Parathyroid adenoma (tissue), 2 donors: ENCODE measurements around the gene SRSF12.

Experiments
- H2AFZ ChIP-seq: fragments of 300-600 bp; sonication (generic); one replicate; pipeline ENCODE4 v1.7.0; 2017; ENCODE audit warnings: antibody characterized with exemption, mild to moderate bottlenecking
- H3K27ac ChIP-seq: fragments of 300-600 bp; sonication (generic); one replicate; pipeline ENCODE4 v1.7.0; 2017
- H3K27me3 ChIP-seq: fragments of 300-600 bp; sonication (generic); one replicate; pipeline ENCODE4 v1.7.0; 2017; ENCODE audit warnings: low read length; ENCODE audit not compliant: control insufficient read depth, insufficient read depth
- H3K36me3 ChIP-seq: fragments of 300-600 bp; sonication (generic); one replicate; pipeline ENCODE4 v1.7.0; 2017; ENCODE audit warnings: low read length; ENCODE audit not compliant: control insufficient read depth, insufficient read depth
- H3K4me1 ChIP-seq: fragments of 300-600 bp; sonication (generic); one replicate; pipeline ENCODE4 v1.7.0; 2017; ENCODE audit warnings: control low read depth
- H3K4me2 ChIP-seq: fragments of 300-600 bp; sonication (generic); one replicate; pipeline ENCODE4 v1.7.0; 2017; ENCODE audit warnings: low read length
- H3K4me3 ChIP-seq: fragments of 300-600 bp; sonication (generic); one replicate; pipeline ENCODE4 v1.7.0; 2017; ENCODE audit warnings: low read depth, low read length
- H3K79me2 ChIP-seq: fragments of 300-600 bp; sonication (generic); one replicate; pipeline ENCODE4 v1.7.0; 2017; ENCODE audit warnings: control low read depth
- H3K9ac ChIP-seq: fragments of 300-600 bp; sonication (generic); one replicate; pipeline ENCODE4 v1.7.0; 2017; ENCODE audit warnings: mild to moderate bottlenecking
- H3K9me3 ChIP-seq: fragments of 300-600 bp; sonication (generic); one replicate; pipeline ENCODE4 v1.7.0; 2017; ENCODE audit warnings: low read length; ENCODE audit not compliant: control insufficient read depth
- CTCF ChIP-seq: fragments of 300-600 bp; sonication (generic); IDR thresholded peaks from one replicate; pipeline ENCODE4 v1.7.0; 2017; ENCODE audit warnings: antibody characterized with exemption, mild to moderate bottlenecking
- donor health status: primary hyperparathyroidism.

The SRSF12 gene

GRCh38 chr6:89058627-89059026 is 59.2 kb downstream of the SRSF12 start:
- Histone ChIP-seq H3K27ac (no peak overlapping the region), H3K9me3 (no peaks in the 10 kb centered on the region)

GRCh38 chr6:89057759-89058158 is 60.1 kb downstream of the SRSF12 start:
- Histone ChIP-seq H3K9me3 (no peaks in the 10 kb centered on the region), H3K27ac (no peak overlapping the region), H3K9ac (no peak overlapping the region), H3K4me2 (no peak overlapping the region), H3K36me3 (no peaks in the 10 kb centered on the region), H2AFZ (no peak overlapping the region), H3K4me3 (no peak overlapping the region), H3K4me1 (no peaks in the 10 kb centered on the region), H3K79me2 (no peaks in the 10 kb centered on the region), H3K27me3 (no peaks in the 10 kb centered on the region)
- no peak for TF ChIP-seq CTCF

More at GRCh38 chr6:89058627-89059026, 59.2 kb downstream of the SRSF12 start:
- Histone ChIP-seq H2AFZ (no peak overlapping the region), H3K36me3 (no peaks in the 10 kb centered on the region), H3K4me3 (no peak overlapping the region), H3K9ac (no peak overlapping the region), H3K4me1 (no peaks in the 10 kb centered on the region), H3K4me2 (no peak overlapping the region), H3K79me2 (no peaks in the 10 kb centered on the region), H3K27me3 (no peaks in the 10 kb centered on the region)
- no peak for TF ChIP-seq CTCF

- Histone ChIP-seq H3K4me1 (no peaks in the 10 kb centered on the region), H3K36me3 (no peaks in the 10 kb centered on the region), H3K9me3 (no peaks in the 10 kb centered on the region), H3K27ac (no peak overlapping the region), H3K27me3 (no peaks in the 10 kb centered on the region), H2AFZ (no peak overlapping the region), H3K79me2 (no peaks in the 10 kb centered on the region), H3K4me2 (no peak overlapping the region), H3K4me3 (no peak overlapping the region), H3K9ac (no peak overlapping the region)
- TF ChIP-seq CTCF = no peak
Observed at GRCh38 chr6:89054208-89054607, 63.7 kb downstream of the SRSF12 start.

GRCh38 chr6:89051676-89052075 is 66.2 kb downstream of the SRSF12 start:
- H3K9me3 ChIP-seq = no peaks in the 10 kb centered on the region
- no peak for TF ChIP-seq CTCF
- H3K79me2 ChIP-seq = no peaks in the 10 kb centered on the region
- no peak overlapping the region for H3K27ac ChIP-seq
- no peak overlapping the region for H2AFZ ChIP-seq
- no peak overlapping the region for H3K4me3 ChIP-seq
- H3K27me3 ChIP-seq = no peaks in the 10 kb centered on the region
- no peak overlapping the region for H3K9ac ChIP-seq
- no peaks in the 10 kb centered on the region for H3K4me1 ChIP-seq
- no peak overlapping the region for H3K4me2 ChIP-seq
- H3K36me3 ChIP-seq = no peaks in the 10 kb centered on the region

GRCh38 chr6:89050697-89051096 is 67.2 kb downstream of the SRSF12 start:
- Histone ChIP-seq H3K79me2 (no peaks in the 10 kb centered on the region), H3K9me3 (no peaks in the 10 kb centered on the region)

More at GRCh38 chr6:89050697-89051096, 67.2 kb downstream of the SRSF12 start:
- Histone ChIP-seq H3K4me2 (no peak overlapping the region), H3K36me3 (no peaks in the 10 kb centered on the region), H3K4me1 (no peaks in the 10 kb centered on the region), H3K4me3 (no peak overlapping the region), H3K27ac (no peak overlapping the region), H3K9ac (no peak overlapping the region), H3K27me3 (no peaks in the 10 kb centered on the region), H2AFZ (no peak overlapping the region)
- TF ChIP-seq CTCF = no peak
